Measurements from ENCODE around the gene MDM2. TPM values are rescaled to one million over a fixed set of nuclear protein-coding genes. Genes with fewer than 3 reads are reported as not detected.

MDM2 gene
- total RNA-seq, 1 experiment from 2014 or later, result 159 TPM

- H3K9me3 ChIP-seq (ENCODE audit: control insufficient read depth, low read depth, low read length), result no peaks in the 10 kb centered on the region
Observed at GRCh38 chr12:68760806-68761441, 47.1 kb upstream of the MDM2 start.

More at GRCh38 chr12:68760806-68761441, 47.1 kb upstream of the MDM2 start:
- Histone ChIP-seq H4K5ac (ENCODE audit: insufficient read length, low read depth, low read length) (no peak overlapping the region), H3K23me2 (ENCODE audit: insufficient read length, low read depth, low read length, poor library complexity, severe bottlenecking) (no peaks in the 10 kb centered on the region), H2BK5ac (ENCODE audit: insufficient read length, low read length) (no peak overlapping the region), H3K79me2 (ENCODE audit: insufficient read depth, low read length) (no peaks in the 10 kb centered on the region), H2BK12ac (ENCODE audit: insufficient read length, low read depth, low read length) (no peak overlapping the region), H3K56ac (ENCODE audit: insufficient read length, low read depth, low read length) (no peak overlapping the region), H3K27me3 (ENCODE audit: insufficient read depth, low read length) (no peaks in the 10 kb centered on the region), H3K4me1 (ENCODE audit: insufficient read depth, low read length) (no peaks in the 10 kb centered on the region), H2BK20ac (ENCODE audit: low read depth, low read length, poor library complexity, severe bottlenecking) (no peak overlapping the region), H3K4me2 (ENCODE audit: insufficient read depth, insufficient read length, low read length) (no peak overlapping the region), H2BK120ac (ENCODE audit: low read depth, low read length, poor library complexity, severe bottlenecking) (no peak overlapping the region), H2BK15ac (ENCODE audit: low read depth, low read length) (no peak overlapping the region), H3K23ac (ENCODE audit: insufficient read length, low read depth, low read length) (no peak overlapping the region), H4K20me1 (ENCODE audit: control insufficient read depth, insufficient read depth, insufficient read length) (no peaks in the 10 kb centered on the region), H2AK5ac (ENCODE audit: insufficient read length, low read length) (no peak overlapping the region), H3T11ph (ENCODE audit: low read length) (no peak overlapping the region), H3K79me1 (ENCODE audit: insufficient read depth, low read depth, low read length, poor library complexity, severe bottlenecking) (no peaks in the 10 kb centered on the region), H3K18ac (ENCODE audit: insufficient read length, low read depth, low read length) (no peak overlapping the region), H4K91ac (ENCODE audit: insufficient read length, low read depth, low read length) (no peak overlapping the region), H3K14ac (ENCODE audit: insufficient read depth, low read length) (no peak overlapping the region), H4K8ac (replicated peaks; ENCODE audit: insufficient read length, low read depth, low read length) (no peak overlapping the region), H3K4ac (ENCODE audit: low read depth, low read length) (no peak overlapping the region), H3K27ac (ENCODE audit: insufficient read length, low read depth, low read length) (no peak overlapping the region), H2AFZ (ENCODE audit: low read length) (no peak overlapping the region), H3K9ac (ENCODE audit: extremely low read depth, insufficient read length, low read length) (no peak overlapping the region)
- H3K36me3 Mint-ChIP-seq (ENCODE audit: insufficient read depth in 1 of 3, low read depth in 3 of 3), result peaks cover 7 to 67% (median 62%) of the 10 kb centered on the region in 3 experiments; a peak in 6 of 7 replicates
- WGBS (ENCODE audit: extremely low coverage, insufficient read length, low lambda C conversion rate), result no CpG with 5 or more reads among the region's 7 CpGs
- peaks cover 3 to 5% of the 10 kb centered on the region in 2 experiments; a peak in 3 of 4 replicates for H3K4me1 Mint-ChIP-seq
- no peak overlapping the region for H3K4me3 Mint-ChIP-seq
- no peaks in the 10 kb centered on the region for H3K9me3 Mint-ChIP-seq
- no peaks in the 10 kb centered on the region; the same call in 1 of the 2 replicates for H3K27me3 Mint-ChIP-seq (ENCODE audit: low read depth)
- no peak for TF ChIP-seq CTCF (conservative IDR thresholded peaks at IDR 0.05)
- no peak overlapping the region for H3K27ac Mint-ChIP-seq
- no peak for DNase-seq
